GM12892 (cell line): ENCODE measurements around the gene CSF2.

Source experiments
- DNase-seq: peaks from one replicate; pipeline ENCODE4 v3.0.0; 2011; ENCODE audit not compliant: insufficient read length
- FAIRE-seq: peaks from 2 replicates; lab custom pipeline; 2011; peaks lifted over from hg19 to GRCh38; lab: Jason Lieb, UNC
- POLR2A ChIP-seq: IDR thresholded peaks from 2 replicates; pipeline ENCODE4 v1.6.1; 2011; ENCODE audit warnings: low read depth, low read length, control low read depth
- POLR2AphosphoS5 ChIP-seq: IDR thresholded peaks from 2 replicates; pipeline ENCODE4 v1.6.1; 2011; ENCODE audit warnings: low read depth, low read length, control low read depth
- TAF1 ChIP-seq: IDR thresholded peaks from 2 replicates; pipeline ENCODE4 v1.6.1; 2011; ENCODE audit warnings: low read depth, mild to moderate bottlenecking, control low read depth, low read length, borderline replicate concordance

Gene CSF2

GRCh38 chr5:132056610-132057497 is 16.7 kb upstream of the CSF2 start:
- no peak for FAIRE-seq
- TF ChIP-seq POLR2A = no peak
- no peak for TF ChIP-seq TAF1
- TF ChIP-seq POLR2AphosphoS5 = no peak
- peak; percentile 9 for DNase-seq

- no peak for TF ChIP-seq TAF1
- no peak for TF ChIP-seq POLR2AphosphoS5
- no peak for TF ChIP-seq POLR2A
- DNase-seq = peak; percentile 8
- FAIRE-seq = no peak
Observed at GRCh38 chr5:132057498-132058255, 15.9 kb upstream of the CSF2 start.

- no peak for FAIRE-seq
Observed at GRCh38 chr5:132058646-132059042, 14.9 kb upstream of the CSF2 start.

GRCh38 chr5:132059043-132059695 is 14.4 kb upstream of the CSF2 start:
- TF ChIP-seq POLR2AphosphoS5 (no peak), TAF1 (no peak), POLR2A (no peak)
- DNase-seq = no peak
- FAIRE-seq = no peak

More at GRCh38 chr5:132058646-132059042, 14.9 kb upstream of the CSF2 start:
- no peak for DNase-seq
- TF ChIP-seq POLR2AphosphoS5 (no peak), POLR2A (no peak), TAF1 (no peak)

GRCh38 chr5:132059696-132060500 is 13.7 kb upstream of the CSF2 start:
- TF ChIP-seq TAF1 (no peak), POLR2A (no peak), POLR2AphosphoS5 (no peak)
- FAIRE-seq (no peak), DNase-seq (peak; percentile 9)

- TF ChIP-seq TAF1 (no peak), POLR2A (no peak)
- no peak for FAIRE-seq
- DNase-seq = no peak
Observed at GRCh38 chr5:132060501-132061161, 13.0 kb upstream of the CSF2 start, which contains the start of gene IL3. IL3 (plus strand) TSS chr5:132060655; CDS start chr5:132060707, 52 bp downstream.

- FAIRE-seq (peak; percentile 92), DNase-seq (peak; percentile 64)
- TF ChIP-seq POLR2AphosphoS5 (no peak), POLR2A (no peak), TAF1 (no peak)
Observed at GRCh38 chr5:132063090-132063911, 10.3 kb upstream of the CSF2 start.

GRCh38 chr5:132064140-132064539 is 9.4 kb upstream of the CSF2 start:
- FAIRE-seq (no peak), DNase-seq (no peak)
- TF ChIP-seq POLR2AphosphoS5 (no peak), TAF1 (no peak), POLR2A (no peak)

- FAIRE-seq = peak; percentile 70
- peak; percentile 77 for DNase-seq
Observed at GRCh38 chr5:132064738-132065331, 8.8 kb upstream of the CSF2 start.

More at GRCh38 chr5:132064738-132065331, 8.8 kb upstream of the CSF2 start:
- TF ChIP-seq POLR2A = no peak
- TF ChIP-seq POLR2AphosphoS5 = no peak
- TF ChIP-seq TAF1 = no peak
